Measurements from ENCODE around the gene PPP1R12B.
A peak's percentile ranks its signal among the peaks of the same experiment; 100 is the strongest.

PPP1R12B gene

GRCh38 chr1:202317941-202318925, 30.3 kb upstream of the PPP1R12B start:
- CTCF ChIA-PET = interaction anchor here (1.4 to 7.0 kb wide), 4 partner anchors 9 to 122 kb away, joined by 5 to 155 read pairs (median 48); partner anchors contain the start of gene LGR6
- H3K36me3 ChIP-seq (ENCODE audit: control insufficient read depth in 2 of 2, insufficient read depth in 1 of 2, low read length in 2 of 2) = no peaks in the 10 kb centered on the region
- H3K9me3 ChIP-seq (ENCODE audit: control insufficient read depth, insufficient read depth, low read depth, low read length) = no peaks in the 10 kb centered on the region
- H3K27ac ChIP-seq (ENCODE audit: extremely low read depth, low read depth, low read length) = no peak overlapping the region
- POLR2A ChIA-PET = no interaction called here
- no peaks in the 10 kb centered on the region for H3K4me1 ChIP-seq (ENCODE audit: control insufficient read depth, insufficient read depth, low read length)
- TF ChIP-seq TCF7L2 (IDR thresholded peaks at IDR 0.05; ENCODE audit: borderline replicate concordance, low read depth, low read length) = no peak
- TF ChIP-seq ZNF391 (tag by site-specific recombination; IDR thresholded peaks at IDR 0.05; ENCODE audit: borderline replicate concordance, low read depth) = no peak
- no peak for TF ChIP-seq ZNF16 (tag by site-specific recombination; IDR thresholded peaks at IDR 0.05; ENCODE audit: low read depth)
- no peak for TF ChIP-seq HOXD13 (CRISPR knock-in tag; IDR thresholded peaks at IDR 0.05; ENCODE audit: borderline replicate concordance)
- no peak overlapping the region for H3K4me3 ChIP-seq (ENCODE audit: low read depth, low read length)

- no peaks in the 10 kb centered on the region for H3K9me3 ChIP-seq (ENCODE audit: control insufficient read depth, insufficient read depth, low read depth, low read length)
- H3K4me3 ChIP-seq (ENCODE audit: low read depth, low read length) = no peak overlapping the region
- no peaks in the 10 kb centered on the region for H3K4me1 ChIP-seq (ENCODE audit: control insufficient read depth, insufficient read depth, low read length)
- no peak overlapping the region for H3K27ac ChIP-seq (ENCODE audit: extremely low read depth, low read depth, low read length)
- no peaks in the 10 kb centered on the region for H3K36me3 ChIP-seq (ENCODE audit: control insufficient read depth in 2 of 2, insufficient read depth in 1 of 2, low read length in 2 of 2)
- ChIA-PET CTCF (interaction anchor here (0.6 to 3.6 kb wide), 4 partner anchors 45 to 131 kb away, joined by 3 to 13 read pairs (median 4); partner anchors contain the start of gene LGR6), POLR2A (no interaction called here)
- TF ChIP-seq GLIS1 (tag by site-specific recombination; IDR thresholded peaks at IDR 0.05) = no peak
- TF ChIP-seq OSR2 (tag by site-specific recombination; IDR thresholded peaks at IDR 0.05) = peak; percentile 47
Observed at GRCh38 chr1:202319381-202320080, 29.0 kb upstream of the PPP1R12B start.

DNA sequence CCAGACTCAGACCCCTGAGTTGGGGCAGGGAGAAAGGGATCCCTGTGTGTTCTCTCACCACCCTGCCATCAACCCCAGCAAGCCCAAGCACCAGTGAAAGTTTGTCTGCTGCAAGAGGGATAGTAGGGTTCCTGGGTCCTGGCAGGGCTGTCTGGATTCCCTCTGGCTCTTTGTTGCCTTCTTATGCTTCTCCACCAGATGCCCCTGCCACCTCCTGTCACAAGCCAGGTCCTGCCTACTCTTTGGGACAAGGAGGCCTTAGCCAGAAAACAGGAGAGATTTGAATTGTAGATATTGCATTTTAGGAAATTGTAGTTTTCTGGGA, 28.5 kb upstream of the PPP1R12B start:
- CTCF ChIA-PET = interaction anchor here (0.6 to 3.6 kb wide), 5 partner anchors 45 to 131 kb away, joined by 3 to 13 read pairs (median 4); partner anchors contain the start of gene LGR6
- Histone ChIP-seq H3K4me1 (ENCODE audit: control insufficient read depth, insufficient read depth, low read length) (no peaks in the 10 kb centered on the region), H3K4me3 (ENCODE audit: low read depth, low read length) (no peak overlapping the region), H3K27ac (ENCODE audit: extremely low read depth, low read depth, low read length) (no peak overlapping the region), H3K9me3 (ENCODE audit: control insufficient read depth, insufficient read depth, low read depth, low read length) (no peaks in the 10 kb centered on the region), H3K36me3 (ENCODE audit: control insufficient read depth in 2 of 2, insufficient read depth in 1 of 2, low read length in 2 of 2) (no peaks in the 10 kb centered on the region)
- POLR2A ChIA-PET = no interaction called here
- TF ChIP-seq ZBTB10 (tag by site-specific recombination; IDR thresholded peaks at IDR 0.05) (no peak), ZNF239 (tag by site-specific recombination; IDR thresholded peaks at IDR 0.05) (no peak), ZNF302 (tag by site-specific recombination; IDR thresholded peaks at IDR 0.05; ENCODE audit: low read depth) (no peak), ZNF670 (tag by site-specific recombination; IDR thresholded peaks at IDR 0.05; ENCODE audit: low read depth) (no peak), ZNF214 (tag by site-specific recombination; IDR thresholded peaks at IDR 0.05; ENCODE audit: borderline replicate concordance) (no peak), GLI2 (tag by site-specific recombination; IDR thresholded peaks at IDR 0.05; ENCODE audit: borderline replicate concordance, low read depth) (no peak), ZNF473 (tag by site-specific recombination; IDR thresholded peaks at IDR 0.05) (no peak), ZNF48 (tag by site-specific recombination; IDR thresholded peaks at IDR 0.05) (no peak), ZNF2 (tag by site-specific recombination; IDR thresholded peaks at IDR 0.05) (no peak), ZNF341 (tag by site-specific recombination; IDR thresholded peaks at IDR 0.05; ENCODE audit: low read depth) (no peak), ZSCAN16 (tag by site-specific recombination; IDR thresholded peaks at IDR 0.05) (no peak), ZNF76 (tag by site-specific recombination; IDR thresholded peaks at IDR 0.05; ENCODE audit: borderline replicate concordance, low read depth) (no peak), ZNF624 (tag by site-specific recombination; IDR thresholded peaks at IDR 0.05) (no peak)
- TF ChIP-seq, protein P1, sequence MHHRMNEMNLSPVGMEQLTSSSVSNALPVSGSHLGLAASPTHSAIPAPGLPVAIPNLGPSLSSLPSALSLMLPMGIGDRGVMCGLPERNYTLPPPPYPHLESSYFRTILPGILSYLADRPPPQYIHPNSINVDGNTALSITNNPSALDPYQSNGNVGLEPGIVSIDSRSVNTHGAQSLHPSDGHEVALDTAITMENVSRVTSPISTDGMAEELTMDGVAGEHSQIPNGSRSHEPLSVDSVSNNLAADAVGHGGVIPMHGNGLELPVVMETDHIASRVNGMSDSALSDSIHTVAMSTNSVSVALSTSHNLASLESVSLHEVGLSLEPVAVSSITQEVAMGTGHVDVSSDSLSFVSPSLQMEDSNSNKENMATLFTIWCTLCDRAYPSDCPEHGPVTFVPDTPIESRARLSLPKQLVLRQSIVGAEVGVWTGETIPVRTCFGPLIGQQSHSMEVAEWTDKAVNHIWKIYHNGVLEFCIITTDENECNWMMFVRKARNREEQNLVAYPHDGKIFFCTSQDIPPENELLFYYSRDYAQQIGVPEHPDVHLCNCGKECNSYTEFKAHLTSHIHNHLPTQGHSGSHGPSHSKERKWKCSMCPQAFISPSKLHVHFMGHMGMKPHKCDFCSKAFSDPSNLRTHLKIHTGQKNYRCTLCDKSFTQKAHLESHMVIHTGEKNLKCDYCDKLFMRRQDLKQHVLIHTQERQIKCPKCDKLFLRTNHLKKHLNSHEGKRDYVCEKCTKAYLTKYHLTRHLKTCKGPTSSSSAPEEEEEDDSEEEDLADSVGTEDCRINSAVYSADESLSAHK (tag by site-specific recombination; IDR thresholded peaks at IDR 0.05) = no peak
